ENCODE results near the gene SERPINA4. TPM values are rescaled to one million over a fixed set of nuclear protein-coding genes. Genes with fewer than 3 reads are reported as not detected.

The SERPINA4 gene
- total RNA-seq, 1 experiment from 2014 or later, result 6.3 TPM

GRCh38 chr14:94544726-94545125 is 16.5 kb upstream of the SERPINA4 start:
- Mint-ChIP-seq H3K27me3 (ENCODE audit: insufficient read depth, unreplicated experiment) (no peaks in the 10 kb centered on the region), H3K4me3 (ENCODE audit: unreplicated experiment) (no peak overlapping the region), H3K27ac (ENCODE audit: unreplicated experiment) (no peak overlapping the region), H3K36me3 (ENCODE audit: insufficient read depth, unreplicated experiment) (no peaks in the 10 kb centered on the region), H3K4me1 (ENCODE audit: low read depth, unreplicated experiment) (no peaks in the 10 kb centered on the region), H3K9me3 (ENCODE audit: unreplicated experiment) (peaks cover 11% of the 10 kb centered on the region)
- BruUV-seq (replicated peaks), result no TSS peak
- Histone ChIP-seq H3K4me3 (ENCODE audit: low read depth, low read length) (no peak overlapping the region), H3K4me1 (no peaks in the 10 kb centered on the region), H3K27me3 (replicated peaks; ENCODE audit: control insufficient read depth, insufficient read depth, low read length) (no peaks in the 10 kb centered on the region), H3K36me3 (ENCODE audit: control insufficient read depth, insufficient read depth, low read length) (no peaks in the 10 kb centered on the region), H3K9me3 (no peaks in the 10 kb centered on the region)
- TF ChIP-seq, protein P1, sequence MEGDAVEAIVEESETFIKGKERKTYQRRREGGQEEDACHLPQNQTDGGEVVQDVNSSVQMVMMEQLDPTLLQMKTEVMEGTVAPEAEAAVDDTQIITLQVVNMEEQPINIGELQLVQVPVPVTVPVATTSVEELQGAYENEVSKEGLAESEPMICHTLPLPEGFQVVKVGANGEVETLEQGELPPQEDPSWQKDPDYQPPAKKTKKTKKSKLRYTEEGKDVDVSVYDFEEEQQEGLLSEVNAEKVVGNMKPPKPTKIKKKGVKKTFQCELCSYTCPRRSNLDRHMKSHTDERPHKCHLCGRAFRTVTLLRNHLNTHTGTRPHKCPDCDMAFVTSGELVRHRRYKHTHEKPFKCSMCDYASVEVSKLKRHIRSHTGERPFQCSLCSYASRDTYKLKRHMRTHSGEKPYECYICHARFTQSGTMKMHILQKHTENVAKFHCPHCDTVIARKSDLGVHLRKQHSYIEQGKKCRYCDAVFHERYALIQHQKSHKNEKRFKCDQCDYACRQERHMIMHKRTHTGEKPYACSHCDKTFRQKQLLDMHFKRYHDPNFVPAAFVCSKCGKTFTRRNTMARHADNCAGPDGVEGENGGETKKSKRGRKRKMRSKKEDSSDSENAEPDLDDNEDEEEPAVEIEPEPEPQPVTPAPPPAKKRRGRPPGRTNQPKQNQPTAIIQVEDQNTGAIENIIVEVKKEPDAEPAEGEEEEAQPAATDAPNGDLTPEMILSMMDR (IDR thresholded peaks at IDR 0.05; ENCODE audit: insufficient read depth in 1 of 2, low read depth in 1 of 2, low read length in 1 of 2, severe bottlenecking in 1 of 2, unreplicated experiment in 1 of 2), result no peak
- DNase-seq, result no peak
- intact Hi-C loops (cut with micrococcal nuclease; ENCODE audit: unreplicated experiment), result loop anchor here (5.0 kb wide), 1 partner anchor 112 kb away; no protein-coding TSS in a partner anchor
- CTCF ChIA-PET, result interaction anchor here (0.6 kb wide), 1 partner anchor 59 kb away, joined by 3 read pairs; no protein-coding TSS in a partner anchor
- POLR2A ChIA-PET, result no interaction called here

GRCh38 chr14:94545131-94545841 is 16.0 kb upstream of the SERPINA4 start:
- POLR2A ChIA-PET, result no interaction called here
- no peak overlapping the region for H3K4me3 Mint-ChIP-seq (ENCODE audit: unreplicated experiment)
- TF ChIP-seq, protein P1 (IDR thresholded peaks at IDR 0.05; ENCODE audit: insufficient read depth in 1 of 2, low read depth in 1 of 2, low read length in 1 of 2, severe bottlenecking in 1 of 2, unreplicated experiment in 1 of 2), result no peak
- H3K9me3 Mint-ChIP-seq (ENCODE audit: unreplicated experiment), result peaks cover 11% of the 10 kb centered on the region
- no peak for DNase-seq
- no peaks in the 10 kb centered on the region for H3K4me1 Mint-ChIP-seq (ENCODE audit: low read depth, unreplicated experiment)
- no peak overlapping the region for H3K27ac Mint-ChIP-seq (ENCODE audit: unreplicated experiment)
- no peaks in the 10 kb centered on the region for H3K27me3 ChIP-seq (replicated peaks; ENCODE audit: control insufficient read depth, insufficient read depth, low read length)
- BruUV-seq (replicated peaks), result no TSS peak
- H3K9me3 ChIP-seq, result no peaks in the 10 kb centered on the region
- no peaks in the 10 kb centered on the region for H3K4me1 ChIP-seq
- H3K27me3 Mint-ChIP-seq (ENCODE audit: insufficient read depth, unreplicated experiment), result no peaks in the 10 kb centered on the region
- CTCF ChIA-PET, result no interaction called here
- intact Hi-C loops (cut with micrococcal nuclease; ENCODE audit: unreplicated experiment), result no loop called here
- no peaks in the 10 kb centered on the region for H3K36me3 ChIP-seq (ENCODE audit: control insufficient read depth, insufficient read depth, low read length)
- no peaks in the 10 kb centered on the region for H3K36me3 Mint-ChIP-seq (ENCODE audit: insufficient read depth, unreplicated experiment)
- H3K4me3 ChIP-seq (ENCODE audit: low read depth, low read length), result no peak overlapping the region

DNA sequence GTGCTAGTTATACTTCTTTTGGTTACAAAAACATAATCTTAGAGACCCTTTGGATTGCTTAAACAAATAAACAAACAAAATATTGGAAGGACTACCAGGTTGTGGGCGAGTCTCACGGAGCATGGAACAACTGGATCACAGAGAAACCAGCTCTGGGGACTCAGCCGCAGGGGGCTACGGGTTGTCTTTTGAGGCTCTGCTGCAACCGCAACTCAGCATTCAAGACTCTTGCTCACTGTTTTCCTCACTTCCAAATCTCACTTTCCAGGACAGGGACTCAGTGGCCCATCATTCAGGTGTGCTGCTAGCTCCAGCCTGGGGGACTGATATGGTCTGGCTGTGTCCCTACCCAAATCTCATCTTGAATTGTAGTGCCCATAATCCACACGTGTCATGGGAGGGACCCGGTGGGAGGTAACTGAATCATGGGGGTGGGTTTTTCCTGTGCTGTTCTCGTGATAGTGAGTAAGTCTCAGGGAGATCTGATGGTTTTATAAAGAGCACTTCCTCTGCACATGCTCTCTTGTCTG is 14.0 kb upstream of the SERPINA4 start:
- Histone ChIP-seq H3K36me3 (ENCODE audit: control insufficient read depth, insufficient read depth, low read length) (no peaks in the 10 kb centered on the region), H3K9me3 (no peaks in the 10 kb centered on the region), H3K27me3 (replicated peaks; ENCODE audit: control insufficient read depth, insufficient read depth, low read length) (no peaks in the 10 kb centered on the region), H3K4me1 (no peaks in the 10 kb centered on the region), H3K4me3 (ENCODE audit: low read depth, low read length) (no peak overlapping the region)
- no TSS peak for BruUV-seq (replicated peaks)
- H3K4me3 Mint-ChIP-seq (ENCODE audit: unreplicated experiment), result no peak overlapping the region
- no peak overlapping the region for H3K27ac Mint-ChIP-seq (ENCODE audit: unreplicated experiment)
- POLR2A ChIA-PET, result no interaction called here
- H3K9me3 Mint-ChIP-seq (ENCODE audit: unreplicated experiment), result peaks cover 11% of the 10 kb centered on the region
- TF ChIP-seq, protein P1 (IDR thresholded peaks at IDR 0.05; ENCODE audit: insufficient read depth in 1 of 2, low read depth in 1 of 2, low read length in 1 of 2, severe bottlenecking in 1 of 2, unreplicated experiment in 1 of 2), result no peak
- CTCF ChIA-PET, result no interaction called here
- H3K4me1 Mint-ChIP-seq (ENCODE audit: low read depth, unreplicated experiment), result no peaks in the 10 kb centered on the region
- intact Hi-C loops (cut with micrococcal nuclease; ENCODE audit: unreplicated experiment), result no loop called here
- no peaks in the 10 kb centered on the region for H3K27me3 Mint-ChIP-seq (ENCODE audit: insufficient read depth, unreplicated experiment)
- H3K36me3 Mint-ChIP-seq (ENCODE audit: insufficient read depth, unreplicated experiment), result no peaks in the 10 kb centered on the region
- DNase-seq, result no peak
